MCF 10A (cell line): Measurements from ENCODE around the gene CACNA1C. TPM values are rescaled to one million over a fixed set of nuclear protein-coding genes. Genes with fewer than 3 reads are reported as not detected.

Experiments used
- BruUV-seq: library from RNA; stranded (reverse); fragments of 400-500 nt; replicated peaks from 2 replicates; lab custom pipeline; 2021; lab: Mats Ljungman, UMichigan
- CTCF ChIA-PET: fragments of 300-600 bp; sonication (Branson Sonifier 250); formaldehyde crosslinking; extraction: SDS; loops from one replicate; lab custom pipeline; 2021; ENCODE audit warnings: antibody characterized with exemption, inconsistent platforms; lab: Yijun Ruan, JAX
- POLR2A ChIA-PET: fragments of 300-600, 350-650 bp; sonication (Branson Sonifier 250); formaldehyde crosslinking; extraction: SDS; loops from one replicate; lab custom pipeline; 2020; ENCODE audit warnings: antibody characterized with exemption, inconsistent platforms; lab: Yijun Ruan, JAX
- DNase-seq: peaks from one replicate; pipeline ENCODE4 v3.0.0-alpha.2; 2018; ENCODE audit not compliant: unreplicated experiment
- H3K27ac Mint-ChIP-seq: one replicate; pipeline ENCODE4 v1.8.0; 2022; ENCODE audit warnings: mild to moderate bottlenecking, low read depth, mixed read lengths; ENCODE audit not compliant: unreplicated experiment
- H3K27me3 Mint-ChIP-seq: one replicate; pipeline ENCODE4 v1.8.0; 2022; ENCODE audit warnings: mixed read lengths; ENCODE audit not compliant: insufficient read depth, unreplicated experiment
- H3K36me3 Mint-ChIP-seq: one replicate; pipeline ENCODE4 v1.8.0; 2022; ENCODE audit warnings: mild to moderate bottlenecking, moderate library complexity, mixed read lengths; ENCODE audit not compliant: insufficient read depth, unreplicated experiment
- H3K4me1 Mint-ChIP-seq: one replicate; pipeline ENCODE4 v1.8.0; 2022; ENCODE audit warnings: mixed read lengths; ENCODE audit not compliant: insufficient read depth, unreplicated experiment
- H3K4me3 Mint-ChIP-seq: one replicate; pipeline ENCODE4 v1.8.0; 2022; ENCODE audit warnings: mild to moderate bottlenecking, moderate library complexity, mixed read lengths; ENCODE audit not compliant: unreplicated experiment
- H3K9me3 Mint-ChIP-seq: one replicate; pipeline ENCODE4 v1.8.0; 2022; ENCODE audit warnings: mixed read lengths; ENCODE audit not compliant: unreplicated experiment
- CTCF ChIP-seq: fragments of 200-600 bp; IDR thresholded peaks from one replicate; pipeline ENCODE4 v1.8.0; 2022; ENCODE audit warnings: antibody characterized with exemption, mild to moderate bottlenecking; ENCODE audit not compliant: unreplicated experiment
- intact Hi-C: fragments of 100-400 bp; cut with micrococcal nuclease; formaldehyde crosslinking; loops from 2 replicates; pipeline ENCODE4 v1.14.1; 2022
- total RNA-seq: library from RNA; stranded (reverse); gene quantifications from 2 replicates; pipeline ENCODE4 v1.2.3, GENCODE V29; 2022

CACNA1C gene
- total RNA-seq, 1 experiment from 2014 or later, result not detected

- intact Hi-C loops, result no loop called here
- Mint-ChIP-seq H3K36me3 (no peaks in the 10 kb centered on the region), H3K4me3 (no peak overlapping the region), H3K27ac (no peak overlapping the region), H3K27me3 (peaks cover 42% of the 10 kb centered on the region), H3K9me3 (no peaks in the 10 kb centered on the region), H3K4me1 (peaks cover 8% of the 10 kb centered on the region)
- POLR2A ChIA-PET, result interaction anchor here (0.7 kb wide), 2 partner anchors 116 to 231 kb away, joined by 3 read pairs; no protein-coding TSS in a partner anchor
- CTCF ChIA-PET, result interaction anchor here (0.7 kb wide), 1 partner anchor 13 kb away, joined by 4 read pairs; no protein-coding TSS in a partner anchor
- no TSS peak for BruUV-seq
- no peak for DNase-seq
- TF ChIP-seq CTCF, result no peak
These were observed 584.1 kb downstream of the CACNA1C start for GRCh38 chr12:2636741-2637340.

DNA sequence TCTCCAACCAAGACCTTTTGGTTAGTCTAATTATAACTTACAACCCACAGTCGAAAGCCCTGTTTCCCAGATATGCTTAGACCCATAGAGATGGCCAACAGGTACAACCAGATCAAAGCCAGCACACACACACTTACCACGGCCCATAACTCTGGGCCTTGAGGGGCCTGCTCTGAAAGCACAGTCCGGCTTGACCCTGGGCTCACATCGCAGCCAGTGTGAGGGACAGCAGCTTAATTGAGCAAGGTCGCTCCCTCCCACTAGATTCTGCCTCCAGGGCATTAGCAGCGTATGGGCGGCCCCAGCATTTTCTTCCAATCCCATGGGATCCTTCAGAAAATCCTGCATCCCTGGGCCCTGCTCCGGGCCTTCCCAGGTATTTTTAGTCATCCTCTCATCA is 584.6 kb downstream of the CACNA1C start:
- CTCF ChIA-PET, result no interaction called here
- POLR2A ChIA-PET, result interaction anchor here (0.7 kb wide), 1 partner anchor 231 kb away, joined by 3 read pairs; no protein-coding TSS in a partner anchor
- BruUV-seq, result no TSS peak
- Mint-ChIP-seq H3K4me1 (peaks cover 10% of the 10 kb centered on the region), H3K27me3 (peaks cover 37% of the 10 kb centered on the region), H3K4me3 (no peak overlapping the region), H3K27ac (no peak overlapping the region), H3K9me3 (no peaks in the 10 kb centered on the region), H3K36me3 (no peaks in the 10 kb centered on the region)
- no peak for DNase-seq
- intact Hi-C loops, result no loop called here
- TF ChIP-seq CTCF, result no peak

DNA sequence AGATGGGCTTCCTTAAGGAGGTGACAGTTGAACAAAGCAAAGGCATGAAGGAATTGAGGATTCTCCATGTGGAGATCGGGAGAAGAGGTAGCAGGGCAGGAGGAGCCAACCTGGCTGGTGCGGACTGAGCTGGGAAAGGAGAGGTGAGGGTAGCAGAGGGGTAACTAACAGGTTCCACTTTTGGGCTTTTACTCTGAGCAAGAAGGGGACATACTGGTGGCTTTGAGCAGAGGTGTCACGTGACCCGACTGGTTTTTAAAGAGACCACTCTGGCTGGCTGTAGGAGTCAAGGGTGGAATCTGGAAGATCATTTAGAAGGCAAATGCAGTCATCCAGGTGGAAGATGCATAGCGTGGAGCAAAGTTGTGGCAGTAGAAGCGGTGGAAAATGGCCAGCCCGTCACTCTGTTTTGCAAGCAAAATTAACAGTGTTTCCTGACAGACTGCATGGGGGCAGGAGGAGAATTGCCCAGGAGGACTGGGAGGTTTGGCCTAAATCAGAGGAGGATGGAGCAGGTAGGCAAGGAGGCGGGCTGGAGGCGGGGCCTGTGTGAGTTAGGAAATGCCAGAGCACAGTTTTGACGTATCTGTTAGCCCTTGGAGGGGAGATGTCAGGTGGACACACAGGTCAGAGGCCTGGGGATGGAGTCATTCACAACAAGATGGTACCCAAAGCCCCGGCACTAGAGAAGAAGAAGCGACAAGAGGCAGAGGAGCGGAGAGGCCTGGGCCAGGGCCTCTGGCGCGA is 585.7 kb downstream of the CACNA1C start:
- H3K4me1 Mint-ChIP-seq, result peaks cover 14% of the 10 kb centered on the region
- POLR2A ChIA-PET, result no interaction called here

More for the DNA sequence above, 585.7 kb downstream of the CACNA1C start:
- peaks cover 6% of the 10 kb centered on the region for H3K36me3 Mint-ChIP-seq
- peaks cover 31% of the 10 kb centered on the region for H3K27me3 Mint-ChIP-seq
- CTCF ChIA-PET, result interaction anchor here (0.7 kb wide), 1 partner anchor 1401 kb away, joined by 3 read pairs; no protein-coding TSS in a partner anchor
- H3K4me3 Mint-ChIP-seq, result no peak overlapping the region
- H3K27ac Mint-ChIP-seq, result no peak overlapping the region
- DNase-seq, result no peak
- TF ChIP-seq CTCF, result no peak
- intact Hi-C loops, result no loop called here
- no TSS peak for BruUV-seq
- H3K9me3 Mint-ChIP-seq, result no peaks in the 10 kb centered on the region
